Eye (tissue), 1 donor: ENCODE results near the gene AAK1.
"Not testable (repeated sequence)": the region's sequence is repeated elsewhere in the genome, so short reads cannot be mapped to it uniquely, and the experiment has no call there.

Experiments
- DNase-seq: peaks from one replicate; pipeline ENCODE4 v3.0.0-alpha.2; 2015

AAK1 gene

DNA sequence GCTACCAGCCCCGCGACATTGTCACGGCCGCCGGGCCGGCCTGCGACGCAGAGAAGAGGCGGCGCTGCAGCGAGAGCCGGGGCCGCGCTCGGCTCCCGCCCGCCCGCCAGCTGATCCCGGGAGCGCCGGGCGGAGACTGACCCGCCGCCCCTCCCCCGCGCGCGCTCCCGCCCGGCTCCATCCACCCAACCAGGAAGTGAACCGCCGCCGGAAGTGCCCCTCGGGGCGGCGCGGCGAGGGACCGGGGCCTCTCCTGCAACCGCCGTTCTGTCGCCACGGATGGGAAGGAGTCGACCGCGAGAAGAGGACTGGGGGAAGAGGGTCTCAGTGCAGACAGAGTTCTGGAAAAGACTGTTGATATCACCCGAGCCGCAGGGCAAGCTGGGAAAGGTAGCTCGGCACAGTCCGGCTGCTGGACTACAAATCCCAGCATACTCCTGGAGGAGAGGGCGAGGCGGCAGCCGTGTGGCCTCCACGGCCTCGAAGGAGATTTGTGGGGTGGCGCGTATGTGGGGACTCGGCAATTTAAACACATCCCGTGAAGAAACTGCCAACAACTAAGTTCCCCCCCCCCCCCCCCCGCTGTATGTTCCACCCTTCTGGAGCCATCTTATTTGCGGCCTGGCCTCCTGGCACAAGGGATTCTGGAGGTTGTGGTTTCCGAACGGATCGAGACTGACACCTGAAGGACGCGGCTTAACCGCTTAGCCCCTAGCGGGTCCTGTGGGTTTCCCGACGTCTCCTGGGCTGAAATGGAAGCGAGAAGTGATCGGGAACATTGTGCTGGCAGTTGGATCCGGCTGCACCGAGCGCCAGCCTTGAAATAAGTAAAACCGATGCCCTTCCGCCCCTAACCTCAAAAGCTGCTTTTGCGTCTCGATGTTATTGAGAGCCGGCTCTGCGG, at the start of gene AAK1:
Gene AAK1 (minus strand): TSS at position 138 of the 904 bp plus-strand sequence. CDS start 699 bp downstream, outside the sequence.
- DNase-seq: peak; percentile 97

GRCh38 chr2:69692424-69692823, 48.9 kb upstream of the AAK1 start:
- no peak for DNase-seq

GRCh38 chr2:69689969-69690368, 46.4 kb upstream of the AAK1 start:
- no peak for DNase-seq

- no peak for DNase-seq
Measured at GRCh38 chr2:69689466-69689865, 45.9 kb upstream of the AAK1 start.

- no peak for DNase-seq
Measured at GRCh38 chr2:69687971-69688611, 44.6 kb upstream of the AAK1 start.

GRCh38 chr2:69686813-69687212, 43.3 kb upstream of the AAK1 start:
- DNase-seq: no peak

DNA sequence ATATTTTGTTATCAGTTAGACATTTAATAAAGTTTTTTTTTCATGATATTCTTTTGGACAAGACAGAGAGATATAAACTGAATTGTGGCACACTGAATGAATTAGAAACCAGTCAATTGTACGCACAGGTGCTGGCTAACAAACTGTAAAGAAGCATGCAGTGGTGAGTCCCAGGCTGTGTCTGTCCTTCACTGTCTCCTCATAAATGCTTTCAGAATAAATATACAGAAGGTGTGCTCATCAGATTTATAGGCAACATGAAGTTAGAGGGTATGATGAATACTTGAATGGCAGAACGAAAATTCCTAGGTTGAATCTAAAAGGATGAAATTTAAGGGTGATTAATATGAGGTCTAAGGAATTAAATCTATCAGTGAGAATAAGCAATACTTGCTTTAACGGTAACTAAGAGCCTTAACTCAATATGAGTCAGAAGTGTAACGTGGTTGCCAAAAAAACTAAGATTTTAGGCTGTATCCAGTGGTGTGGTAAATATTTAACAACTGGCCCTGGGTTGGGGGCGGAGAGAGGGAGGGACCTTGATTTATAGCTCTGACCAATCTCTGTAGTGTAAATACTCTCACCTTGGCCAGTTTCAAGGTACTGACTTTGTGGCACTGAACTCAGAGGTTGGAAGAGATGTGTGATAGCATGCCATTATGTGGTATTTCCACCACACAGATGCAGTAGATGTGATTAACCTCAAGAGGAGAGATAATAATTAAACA, 41.9 kb upstream of the AAK1 start:
- DNase-seq: no peak

DNA sequence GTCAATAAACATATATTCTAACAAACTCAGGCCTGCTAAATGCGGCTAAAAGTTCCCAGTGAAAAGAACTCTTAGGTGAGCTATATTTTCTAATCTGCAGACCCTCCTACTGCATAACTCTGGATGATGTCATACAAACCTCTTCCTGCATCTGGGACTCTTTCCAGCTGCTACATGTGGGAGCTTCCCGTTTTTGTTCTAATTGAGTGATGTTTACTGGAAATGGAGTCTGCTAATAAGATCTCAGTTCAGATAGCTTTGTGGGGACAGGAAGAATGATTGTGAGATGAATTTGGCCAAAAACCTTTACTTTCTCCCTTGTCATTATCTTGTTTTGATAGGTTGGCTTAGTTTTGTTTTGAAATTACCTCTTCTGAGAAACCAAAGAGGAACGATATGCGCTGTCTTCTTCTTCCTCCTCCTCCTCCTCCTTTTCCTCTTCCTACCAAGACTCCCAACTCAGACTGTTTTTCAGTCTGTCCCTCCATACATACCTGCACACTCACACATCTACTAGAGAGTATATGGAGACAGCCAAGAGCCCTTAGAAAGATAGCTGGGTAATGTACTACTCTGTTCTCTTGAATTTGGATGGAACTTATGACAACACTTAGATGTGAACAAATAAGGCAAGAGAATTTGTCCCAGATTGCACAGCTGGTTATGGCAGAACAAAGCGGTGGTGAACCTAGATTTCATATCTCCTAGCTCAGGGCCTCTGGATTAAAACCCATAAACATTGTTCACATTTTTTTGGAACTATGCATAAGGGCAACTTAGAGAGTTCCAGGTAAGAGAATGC, 39.8 kb upstream of the AAK1 start:
- DNase-seq: peak; percentile 33

GRCh38 chr2:69682525-69682924, 39.0 kb upstream of the AAK1 start:
- DNase-seq: no peak

DNA sequence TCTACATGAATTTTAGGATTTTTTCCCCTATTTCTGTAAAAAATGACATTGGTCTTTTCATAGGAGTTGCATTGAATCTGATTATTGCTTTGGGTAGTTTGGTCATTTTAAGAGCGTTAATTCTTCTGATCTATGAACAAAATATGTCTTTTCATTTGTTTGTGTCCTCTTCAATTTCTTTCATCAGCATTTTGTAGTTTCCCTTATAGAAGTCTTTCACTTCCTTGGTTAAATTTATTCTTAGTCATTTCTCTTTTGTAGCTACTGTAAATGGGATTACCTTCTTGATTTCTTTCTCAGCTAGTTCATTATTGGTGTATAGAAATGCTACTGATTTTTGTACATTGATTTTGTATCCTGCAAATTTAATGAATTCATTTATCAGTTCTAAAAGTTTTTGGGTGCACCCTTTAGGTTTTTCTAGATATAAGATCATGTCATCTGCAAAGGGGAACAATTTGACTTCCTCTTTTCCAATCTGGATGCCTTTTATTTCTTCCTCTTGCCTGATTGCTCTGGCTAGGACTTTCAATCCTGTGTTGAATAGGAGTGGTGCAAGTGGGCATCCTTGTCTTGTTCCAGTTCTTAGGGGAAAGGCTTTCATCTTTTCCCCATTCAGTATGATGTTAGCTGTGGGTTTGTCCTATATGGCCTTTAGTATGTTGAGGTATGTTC, 36.6 kb upstream of the AAK1 start:
- DNase-seq: no peak

DNA sequence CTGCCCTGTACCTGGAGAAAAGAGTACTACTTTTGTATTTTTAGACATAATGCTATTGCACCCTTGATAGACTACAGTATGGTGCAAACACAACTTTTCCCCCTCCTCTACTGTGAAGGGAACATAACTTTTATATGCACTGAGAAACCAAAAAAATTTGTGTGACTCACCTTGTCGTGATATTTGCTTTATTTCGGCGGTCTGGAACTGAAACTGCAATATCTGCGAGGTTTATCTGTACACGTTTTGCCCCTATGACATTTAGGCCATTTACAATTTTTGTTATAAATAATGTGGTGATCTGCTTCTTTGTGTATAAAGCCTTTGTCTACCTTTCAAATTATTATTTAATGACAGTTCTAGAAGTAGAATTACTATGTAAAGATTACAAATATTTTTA, 34.4 kb upstream of the AAK1 start:
- DNase-seq: no peak

GRCh38 chr2:69676146-69676545, 32.6 kb upstream of the AAK1 start:
- no peak for DNase-seq

- no peak for DNase-seq
Measured at GRCh38 chr2:69674316-69674670, 30.8 kb upstream of the AAK1 start.

DNA sequence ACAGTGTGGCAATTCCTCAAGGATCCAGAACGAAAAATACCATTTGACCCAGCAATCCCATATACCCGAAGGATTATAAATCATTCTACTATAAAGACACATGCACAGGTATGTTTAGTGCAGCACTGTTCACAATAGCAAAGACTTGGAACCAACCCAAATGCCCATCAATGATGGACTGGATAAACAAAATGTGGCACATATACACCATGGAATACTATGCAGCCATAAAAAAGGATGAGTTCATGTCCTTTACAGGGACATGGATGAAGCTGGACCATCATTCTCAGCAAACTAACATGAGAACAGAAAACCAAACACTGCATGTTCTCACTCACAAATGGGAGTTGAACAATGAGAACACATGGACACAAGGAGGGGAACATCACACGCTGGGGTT, 29.6 kb upstream of the AAK1 start:
- DNase-seq: not testable (repeated sequence)

DNA sequence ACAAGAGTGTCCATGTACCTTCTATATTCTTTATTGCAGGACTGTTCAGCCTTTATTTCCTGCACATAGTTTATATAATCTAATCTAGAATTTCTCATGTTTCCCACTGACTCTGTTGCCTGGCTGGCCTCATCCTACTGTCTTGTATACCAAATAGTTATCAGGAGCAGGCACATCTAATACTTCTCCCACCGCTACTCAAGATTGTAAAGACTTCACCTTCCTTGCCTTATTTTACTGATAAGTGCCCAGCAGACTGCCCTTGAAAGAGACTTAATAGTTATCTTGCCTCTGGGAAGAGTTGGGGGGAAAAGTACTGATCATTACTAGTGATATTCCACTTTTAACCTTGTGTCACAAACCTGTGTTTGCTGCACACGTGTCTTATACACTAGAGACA, 26.1 kb upstream of the AAK1 start:
- DNase-seq: no peak

- no peak for DNase-seq
Measured at GRCh38 chr2:69668598-69668997, 25.1 kb upstream of the AAK1 start.

DNA sequence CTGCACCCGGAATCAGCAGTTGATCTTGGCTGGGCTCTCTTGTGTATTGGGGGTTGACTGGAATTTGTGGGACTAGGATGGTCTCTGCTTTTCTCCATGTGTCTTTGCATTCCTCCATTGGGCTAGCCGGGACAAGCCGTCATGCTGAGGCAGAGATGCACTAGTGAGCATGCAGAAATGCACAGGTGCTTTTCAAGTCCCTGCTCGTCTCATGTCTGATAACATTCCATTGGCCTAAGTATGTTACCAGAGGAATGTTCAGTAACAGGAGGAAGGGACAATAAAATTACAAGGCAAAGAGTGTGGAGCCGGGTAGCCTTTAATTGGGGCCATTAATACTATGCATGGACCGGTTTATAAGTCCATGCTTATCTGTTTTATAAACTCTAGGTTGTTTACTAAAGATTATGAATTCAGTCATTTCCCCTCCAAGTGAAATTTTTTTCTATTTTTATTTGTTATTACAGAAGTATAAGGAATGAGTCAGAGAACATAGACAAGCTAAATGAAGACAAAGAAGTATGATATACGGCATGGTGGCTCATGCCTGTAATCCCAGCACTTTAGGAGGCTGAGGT, 24.4 kb upstream of the AAK1 start:
- peak; percentile 21 for DNase-seq

DNA sequence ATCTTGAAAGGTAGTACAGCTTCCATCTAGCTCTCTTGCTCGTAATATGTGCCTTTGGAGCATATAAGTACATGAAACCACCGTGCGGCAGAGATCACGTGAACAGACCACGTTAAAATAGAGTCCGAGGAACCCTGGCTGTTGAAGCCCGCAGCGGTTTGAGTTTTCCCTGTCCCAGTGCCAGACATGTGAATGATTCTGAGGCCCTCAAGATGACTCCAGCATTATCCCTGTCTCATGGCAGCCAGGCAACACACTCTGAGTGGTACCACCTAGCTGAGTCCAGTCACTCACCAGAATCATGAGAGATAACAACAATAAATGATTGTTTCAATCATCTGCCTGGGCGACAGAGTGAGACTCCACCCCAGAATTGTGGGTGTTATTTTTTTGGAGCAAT, 21.6 kb upstream of the AAK1 start:
- DNase-seq: no peak

DNA sequence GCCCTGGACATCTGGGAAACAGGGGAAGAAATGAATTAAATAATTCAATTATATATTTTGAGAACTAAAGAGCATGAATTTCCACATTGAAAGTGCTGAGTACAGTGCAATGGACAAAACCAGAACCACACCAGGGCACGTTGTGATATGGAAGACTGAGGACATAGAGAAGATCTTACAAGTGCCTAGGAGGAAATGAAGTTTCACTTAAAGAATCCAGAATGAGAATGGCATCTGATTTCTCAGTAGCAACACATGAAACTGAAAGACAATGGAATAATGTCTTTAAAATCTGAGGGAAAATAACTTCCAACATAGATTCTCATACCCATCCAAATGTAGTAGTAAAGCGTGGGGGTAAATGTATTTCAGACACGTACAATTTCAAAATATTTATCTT, 20.3 kb upstream of the AAK1 start:
- no peak for DNase-seq

DNA sequence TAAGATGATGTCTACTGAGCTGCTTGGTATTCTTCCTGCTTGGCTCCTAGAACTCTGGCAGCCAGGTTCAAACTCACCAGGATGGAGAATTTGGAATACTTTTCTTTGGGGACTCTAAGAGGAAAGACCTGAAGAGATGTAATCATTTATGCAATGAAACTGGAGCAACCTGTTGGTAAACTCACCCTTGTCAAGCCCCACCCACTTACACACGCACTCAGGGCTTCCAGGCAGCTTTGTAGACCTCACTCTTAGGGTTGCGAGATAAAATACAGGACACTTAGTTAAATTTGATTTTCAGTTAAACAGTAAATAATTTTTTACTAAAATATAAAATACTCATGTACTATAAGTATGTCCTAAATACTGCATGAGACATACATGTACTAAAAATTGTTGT, 19.0 kb upstream of the AAK1 start:
- not testable (repeated sequence) for DNase-seq

GRCh38 chr2:69660637-69661036, 17.1 kb upstream of the AAK1 start:
- DNase-seq: no peak

DNA sequence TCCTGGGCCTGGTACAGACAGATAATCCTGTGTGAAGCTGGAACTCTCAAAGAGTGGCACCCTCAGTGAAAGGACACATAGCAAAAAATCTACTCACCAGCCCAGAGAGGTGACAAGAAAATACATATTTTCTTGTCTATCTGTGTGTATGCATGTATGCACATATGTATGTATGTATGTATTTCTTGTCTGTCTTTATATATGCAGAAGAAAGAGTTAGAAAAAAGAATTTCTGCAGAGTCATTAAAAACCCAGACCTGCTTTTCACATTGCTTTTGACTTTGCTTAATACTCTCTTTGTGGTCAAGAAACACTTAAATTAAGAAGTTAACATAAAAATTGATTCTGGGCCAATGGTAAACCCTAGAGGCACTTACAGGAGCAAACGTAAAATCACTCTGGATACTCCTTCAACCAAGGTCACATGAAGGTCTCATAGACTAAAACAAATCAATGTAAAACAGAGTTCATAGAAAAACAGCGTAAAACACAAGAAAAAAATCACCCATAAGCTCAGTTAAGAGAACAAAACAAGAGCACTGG, 16.5 kb upstream of the AAK1 start:
- DNase-seq: no peak
